Measurements from ENCODE around the gene SPATA1. TPM values are rescaled to one million over a fixed set of nuclear protein-coding genes. Genes with fewer than 3 reads are reported as not detected.

SPATA1 gene, protein sequence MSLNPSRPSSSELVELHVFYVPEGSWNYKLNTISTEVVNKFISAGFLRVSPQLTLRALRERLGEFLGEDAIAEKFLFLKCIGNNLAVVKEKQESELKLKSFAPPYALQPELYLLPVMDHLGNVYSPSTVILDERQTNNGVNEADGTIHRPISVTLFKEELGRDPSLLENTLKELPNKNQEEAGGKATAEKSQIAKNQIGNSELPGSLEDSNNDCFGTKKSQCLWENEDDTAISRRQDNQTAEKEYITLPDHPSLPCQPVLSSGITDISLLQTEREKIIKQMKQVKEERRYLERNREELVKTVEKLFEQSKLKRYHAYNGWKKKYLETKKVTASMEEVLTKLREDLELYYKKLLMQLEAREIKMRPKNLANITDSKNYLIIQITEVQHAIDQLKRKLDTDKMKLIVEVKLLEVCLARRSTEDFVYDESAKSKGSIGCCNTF
- total RNA-seq = 1.0 TPM

GRCh38 chr1:84506002-84506728, at the start of gene SPATA1, which contains the start of gene GNG5:
Gene SPATA1, plus strand, starts transcription at chr1:84506386. Its CDS starts 9,974 bp downstream, at chr1:84516360.
Gene GNG5, minus strand, starts transcription at chr1:84506581. Its CDS starts 490 bp downstream, at chr1:84506091.
- Histone ChIP-seq H3K36me3 (ENCODE audit: control insufficient read depth in 3 of 3, insufficient read depth in 3 of 3, low read length in 3 of 3) (no peaks in the 10 kb centered on the region), H3K4me1 (ENCODE audit: control insufficient read depth in 3 of 3, insufficient read depth in 3 of 3, low read length in 3 of 3) (peaks cover 16 to 32% (median 19%) of the 10 kb centered on the region in 3 donors), H3K9ac (ENCODE audit: low read depth in 1 of 3, low read length in 3 of 3) (peak within 1 kb of the TSS; percentile 82 to 89 (median 84)), H3K9me3 (ENCODE audit: control insufficient read depth in 3 of 3, low read length in 3 of 3) (no peaks in the 10 kb centered on the region), H3K27ac (ENCODE audit: low read depth, low read length) (peak within 1 kb of the TSS; percentile 94), H3K4me3 (ENCODE audit: low read length in 3 of 3) (peak within 1 kb of the TSS; percentile 80 to 90 (median 89)), H3K27me3 (ENCODE audit: control insufficient read depth in 3 of 3, insufficient read depth in 3 of 3, low read length in 3 of 3) (no peaks in the 10 kb centered on the region)

- Histone ChIP-seq H3K4me1 (ENCODE audit: control insufficient read depth in 3 of 3, insufficient read depth in 3 of 3, low read length in 3 of 3) (no peaks in the 10 kb centered on the region), H3K9me3 (ENCODE audit: control insufficient read depth in 3 of 3, low read length in 3 of 3) (no peaks in the 10 kb centered on the region), H3K27ac (ENCODE audit: low read depth, low read length) (no peak overlapping the region), H3K27me3 (ENCODE audit: control insufficient read depth in 3 of 3, insufficient read depth in 3 of 3, low read length in 3 of 3) (peaks cover 3 to 11% (median 10%) of the 10 kb centered on the region in 3 donors), H3K36me3 (ENCODE audit: control insufficient read depth in 3 of 3, insufficient read depth in 3 of 3, low read length in 3 of 3) (no peaks in the 10 kb centered on the region), H3K4me3 (ENCODE audit: low read length in 3 of 3) (no peak overlapping the region), H3K9ac (ENCODE audit: low read depth in 1 of 3, low read length in 3 of 3) (no peak overlapping the region)
Observed at GRCh38 chr1:84462118-84462517, 44.1 kb upstream of the SPATA1 start.

DNA sequence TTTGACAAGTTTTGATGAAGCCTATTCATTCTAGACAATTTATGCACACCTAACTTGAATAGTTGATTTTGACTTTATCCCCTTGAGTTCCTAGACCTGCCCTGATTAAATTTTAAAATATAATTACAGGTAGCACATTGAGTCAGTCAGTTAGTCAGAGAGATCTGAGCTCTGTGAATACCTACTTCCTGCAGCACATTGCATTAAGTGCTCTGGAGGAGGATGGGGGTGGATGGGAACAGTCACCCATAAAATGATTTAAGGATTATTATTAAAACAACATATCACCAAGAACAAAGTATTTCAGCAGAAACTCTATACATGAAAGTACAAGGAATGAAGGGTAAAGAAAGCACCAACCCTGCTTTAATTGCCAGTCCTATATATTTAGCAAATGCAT, 38.9 kb upstream of the SPATA1 start:
- H3K4me1 ChIP-seq (ENCODE audit: control insufficient read depth in 3 of 3, insufficient read depth in 3 of 3, low read length in 3 of 3) = no peaks in the 10 kb centered on the region
- H3K4me3 ChIP-seq (ENCODE audit: low read length in 3 of 3) = no peak overlapping the region
- no peak overlapping the region for H3K9ac ChIP-seq (ENCODE audit: low read depth in 1 of 3, low read length in 3 of 3)
- H3K9me3 ChIP-seq (ENCODE audit: control insufficient read depth in 3 of 3, low read length in 3 of 3) = no peaks in the 10 kb centered on the region
- no peak overlapping the region for H3K27ac ChIP-seq (ENCODE audit: low read depth, low read length)
- peaks cover 2 to 20% (median 18%) of the 10 kb centered on the region in 3 donors for H3K27me3 ChIP-seq (ENCODE audit: control insufficient read depth in 3 of 3, insufficient read depth in 3 of 3, low read length in 3 of 3)
- no peaks in the 10 kb centered on the region for H3K36me3 ChIP-seq (ENCODE audit: control insufficient read depth in 3 of 3, insufficient read depth in 3 of 3, low read length in 3 of 3)

DNA sequence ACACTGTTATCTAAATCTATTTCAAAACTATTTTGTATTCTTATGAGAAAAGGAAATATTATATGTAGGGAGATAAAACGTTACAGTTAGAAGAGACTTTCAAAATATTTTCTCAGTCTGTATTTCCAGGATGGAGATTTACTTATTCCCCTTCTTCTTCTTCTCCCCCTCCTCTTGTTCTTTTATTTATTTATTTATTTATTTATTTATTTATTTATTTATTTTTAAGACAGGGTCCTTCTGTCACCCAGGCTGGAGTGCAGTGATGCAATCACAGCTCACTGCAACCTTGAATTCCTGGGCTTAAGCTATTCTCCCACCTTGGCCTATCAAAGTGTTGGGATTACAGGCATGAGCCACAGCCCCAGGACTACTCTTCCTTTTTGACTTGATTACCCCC, 30.0 kb upstream of the SPATA1 start:
- H3K27ac ChIP-seq (ENCODE audit: low read depth, low read length) = no peak overlapping the region
- H3K27me3 ChIP-seq (ENCODE audit: control insufficient read depth in 3 of 3, insufficient read depth in 3 of 3, low read length in 3 of 3) = peaks cover 4 to 24% (median 10%) of the 10 kb centered on the region in 3 donors
- H3K9ac ChIP-seq (ENCODE audit: low read depth in 1 of 3, low read length in 3 of 3) = no peak overlapping the region
- H3K9me3 ChIP-seq (ENCODE audit: control insufficient read depth in 3 of 3, low read length in 3 of 3) = peaks cover 0 to 4% (median 0%) of the 10 kb centered on the region in 3 donors
- peaks cover 0 to 1% (median 0%) of the 10 kb centered on the region in 3 donors for H3K36me3 ChIP-seq (ENCODE audit: control insufficient read depth in 3 of 3, insufficient read depth in 3 of 3, low read length in 3 of 3)
- no peak overlapping the region for H3K4me3 ChIP-seq (ENCODE audit: low read length in 3 of 3)
- H3K4me1 ChIP-seq (ENCODE audit: control insufficient read depth in 3 of 3, insufficient read depth in 3 of 3, low read length in 3 of 3) = peaks cover 5 to 13% (median 10%) of the 10 kb centered on the region in 3 donors

DNA sequence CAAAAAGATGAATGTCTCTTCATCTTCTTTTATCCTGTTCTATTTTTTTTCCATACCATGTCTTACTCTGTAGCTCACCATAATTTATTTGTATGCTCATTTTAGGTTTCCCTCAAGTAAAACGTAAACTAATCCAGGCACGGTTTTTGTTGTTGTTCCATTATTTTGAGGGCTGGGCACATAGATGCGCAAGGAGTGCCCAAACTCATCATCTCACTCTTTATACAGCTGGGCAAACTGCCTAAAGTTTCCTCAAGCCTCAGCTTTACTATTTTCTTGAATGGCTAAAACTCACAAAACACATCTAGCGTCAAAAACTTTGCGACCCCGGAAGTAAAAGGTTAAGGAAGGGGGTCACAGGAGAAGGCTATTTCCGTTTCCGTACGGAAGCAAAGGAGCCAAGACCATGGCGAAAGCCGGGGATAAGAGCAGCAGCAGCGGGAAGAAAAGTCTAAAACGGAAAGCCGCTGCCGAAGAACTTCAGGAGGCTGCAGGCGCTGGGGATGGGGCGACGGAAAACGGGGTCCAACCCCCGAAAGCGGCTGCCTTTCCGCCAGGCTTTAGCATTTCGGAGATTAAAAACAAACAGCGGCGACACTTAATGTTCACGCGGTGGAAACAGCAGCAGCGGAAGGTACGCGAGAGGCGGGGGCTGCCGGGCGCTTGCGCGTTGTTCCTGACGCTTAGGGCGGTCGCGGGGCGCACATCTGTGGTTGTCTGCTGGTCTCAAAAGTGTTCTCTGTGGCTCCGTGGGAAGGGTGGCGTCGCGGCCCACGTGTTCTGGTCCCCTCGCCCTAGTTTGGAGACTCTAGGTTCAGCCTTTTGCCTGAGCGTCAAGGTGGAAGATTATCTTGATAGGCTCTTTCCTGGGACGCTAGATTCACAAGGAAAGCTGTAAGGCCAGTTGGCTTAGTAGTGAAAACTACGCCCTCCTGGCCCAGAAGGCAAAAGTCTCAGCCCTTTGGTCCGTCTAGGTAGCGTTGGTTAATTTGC, 27.0 kb upstream of the SPATA1 start, which contains the start of gene RPF1:
Gene RPF1, plus strand, starts transcription at position 391 of the 993 bp plus-strand sequence. Its CDS starts 16 bp downstream, at position 407.
- Histone ChIP-seq H3K27me3 (ENCODE audit: control insufficient read depth in 3 of 3, insufficient read depth in 3 of 3, low read length in 3 of 3) (peaks cover 0 to 12% (median 5%) of the 10 kb centered on the region in 3 donors), H3K9me3 (ENCODE audit: control insufficient read depth in 3 of 3, low read length in 3 of 3) (peaks cover 0 to 4% (median 0%) of the 10 kb centered on the region in 3 donors), H3K4me1 (ENCODE audit: control insufficient read depth in 3 of 3, insufficient read depth in 3 of 3, low read length in 3 of 3) (peaks cover 8 to 13% (median 12%) of the 10 kb centered on the region in 3 donors), H3K27ac (ENCODE audit: low read depth, low read length) (peak within 1 kb of the TSS; percentile 80), H3K36me3 (ENCODE audit: control insufficient read depth in 3 of 3, insufficient read depth in 3 of 3, low read length in 3 of 3) (peaks cover 2 to 10% (median 9%) of the 10 kb centered on the region in 3 donors), H3K9ac (ENCODE audit: low read depth in 1 of 3, low read length in 3 of 3) (peak within 1 kb of the TSS; percentile 87 to 89 (median 87)), H3K4me3 (ENCODE audit: low read length in 3 of 3) (peak within 1 kb of the TSS; percentile 81 to 86 (median 83))

DNA sequence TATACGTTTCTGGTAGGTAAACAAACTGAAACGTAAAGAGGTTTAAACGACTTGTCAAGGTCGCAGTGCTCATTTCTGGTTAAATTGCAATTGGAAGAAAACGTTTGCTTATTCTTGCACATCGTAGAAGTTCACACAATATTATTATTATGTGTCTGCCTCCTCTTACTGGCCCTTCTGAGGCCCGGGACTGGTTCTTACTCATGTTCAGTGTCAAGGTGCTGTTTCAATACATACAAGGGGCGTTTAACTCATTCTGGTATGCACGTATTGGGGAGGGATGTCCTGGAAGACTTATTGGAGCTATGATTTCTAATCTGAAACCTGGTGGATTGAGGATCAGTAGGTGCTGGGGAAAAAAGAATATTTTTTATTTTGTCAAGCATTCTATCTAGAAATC, 26.2 kb upstream of the SPATA1 start:
- peaks cover 8 to 13% (median 12%) of the 10 kb centered on the region in 3 donors for H3K4me1 ChIP-seq (ENCODE audit: control insufficient read depth in 3 of 3, insufficient read depth in 3 of 3, low read length in 3 of 3)
- H3K27me3 ChIP-seq (ENCODE audit: control insufficient read depth in 3 of 3, insufficient read depth in 3 of 3, low read length in 3 of 3) = peaks cover 0 to 11% (median 5%) of the 10 kb centered on the region in 3 donors
- H3K9me3 ChIP-seq (ENCODE audit: control insufficient read depth in 3 of 3, low read length in 3 of 3) = peaks cover 0 to 4% (median 0%) of the 10 kb centered on the region in 3 donors
- H3K27ac ChIP-seq (ENCODE audit: low read depth, low read length) = no peak overlapping the region
- peak overlapping the region; percentile 87 to 89 (median 87) for H3K9ac ChIP-seq (ENCODE audit: low read depth in 1 of 3, low read length in 3 of 3)
- peak overlapping the region; percentile 81 to 86 (median 83) for H3K4me3 ChIP-seq (ENCODE audit: low read length in 3 of 3)
- peaks cover 2 to 18% (median 9%) of the 10 kb centered on the region in 3 donors for H3K36me3 ChIP-seq (ENCODE audit: control insufficient read depth in 3 of 3, insufficient read depth in 3 of 3, low read length in 3 of 3)

GRCh38 chr1:84480650-84481049, 25.5 kb upstream of the SPATA1 start:
- H3K4me3 ChIP-seq (ENCODE audit: low read length in 3 of 3) = peak overlapping the region in 2 of 3 donors; percentile 23 to 81
- H3K9ac ChIP-seq (ENCODE audit: low read depth in 1 of 3, low read length in 3 of 3) = no peak overlapping the region
- peaks cover 0 to 6% (median 5%) of the 10 kb centered on the region in 3 donors for H3K27me3 ChIP-seq (ENCODE audit: control insufficient read depth in 3 of 3, insufficient read depth in 3 of 3, low read length in 3 of 3)
- H3K4me1 ChIP-seq (ENCODE audit: control insufficient read depth in 3 of 3, insufficient read depth in 3 of 3, low read length in 3 of 3) = peaks cover 8 to 13% (median 12%) of the 10 kb centered on the region in 3 donors
- no peak overlapping the region for H3K27ac ChIP-seq (ENCODE audit: low read depth, low read length)
- peaks cover 2 to 18% (median 12%) of the 10 kb centered on the region in 3 donors for H3K36me3 ChIP-seq (ENCODE audit: control insufficient read depth in 3 of 3, insufficient read depth in 3 of 3, low read length in 3 of 3)
- H3K9me3 ChIP-seq (ENCODE audit: control insufficient read depth in 3 of 3, low read length in 3 of 3) = peaks cover 0 to 4% (median 0%) of the 10 kb centered on the region in 3 donors

DNA sequence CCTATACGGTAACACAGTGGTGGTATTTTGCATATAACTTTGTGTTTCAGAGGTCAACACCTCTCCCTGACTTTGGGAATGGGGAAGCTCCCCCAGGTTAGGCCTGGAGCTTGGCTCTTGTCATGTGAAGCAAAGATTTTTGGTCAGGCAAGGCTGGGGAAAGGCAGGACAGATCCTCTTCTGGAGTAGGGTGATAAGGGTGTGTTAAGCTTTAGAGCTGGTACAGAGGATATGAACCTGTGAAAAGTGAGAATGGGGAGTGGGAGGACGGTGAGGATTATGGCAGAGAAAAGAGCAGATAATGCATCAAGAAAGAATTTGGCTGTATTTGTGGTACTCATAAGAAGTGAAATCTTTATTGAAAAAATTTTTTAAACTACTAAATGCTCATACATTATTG, 24.9 kb upstream of the SPATA1 start:
- H3K9ac ChIP-seq (ENCODE audit: low read depth in 1 of 3, low read length in 3 of 3) = no peak overlapping the region
- H3K4me1 ChIP-seq (ENCODE audit: control insufficient read depth in 3 of 3, insufficient read depth in 3 of 3, low read length in 3 of 3) = peaks cover 8 to 13% (median 12%) of the 10 kb centered on the region in 3 donors
- H3K9me3 ChIP-seq (ENCODE audit: control insufficient read depth in 3 of 3, low read length in 3 of 3) = peaks cover 0 to 4% (median 0%) of the 10 kb centered on the region in 3 donors
- H3K27me3 ChIP-seq (ENCODE audit: control insufficient read depth in 3 of 3, insufficient read depth in 3 of 3, low read length in 3 of 3) = peaks cover 0 to 6% (median 5%) of the 10 kb centered on the region in 3 donors
- no peak overlapping the region for H3K4me3 ChIP-seq (ENCODE audit: low read length in 3 of 3)
- H3K36me3 ChIP-seq (ENCODE audit: control insufficient read depth in 3 of 3, insufficient read depth in 3 of 3, low read length in 3 of 3) = peaks cover 2 to 21% (median 12%) of the 10 kb centered on the region in 3 donors
- no peak overlapping the region for H3K27ac ChIP-seq (ENCODE audit: low read depth, low read length)

DNA sequence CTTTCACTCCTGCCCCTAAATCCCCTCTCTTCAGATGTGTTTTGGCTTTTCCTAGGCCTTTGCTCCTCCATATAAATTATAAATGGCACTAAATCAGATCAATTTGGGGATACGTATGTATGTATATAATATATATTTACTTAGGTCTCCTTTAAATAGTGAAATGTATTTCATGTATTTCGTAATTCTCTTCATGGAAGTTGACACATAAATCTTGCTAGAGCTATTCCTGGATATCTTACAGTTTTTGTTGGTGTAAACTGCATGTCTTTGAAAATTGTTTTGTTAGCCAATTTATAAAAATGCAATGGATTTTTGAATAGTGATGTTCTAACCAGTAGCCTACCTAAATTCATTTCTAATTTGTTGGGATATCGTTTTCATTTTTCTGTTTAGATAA, 18.1 kb upstream of the SPATA1 start:
- H3K36me3 ChIP-seq (ENCODE audit: control insufficient read depth in 3 of 3, insufficient read depth in 3 of 3, low read length in 3 of 3) = peaks cover 12 to 39% (median 33%) of the 10 kb centered on the region in 3 donors

More for the DNA sequence above, 18.1 kb upstream of the SPATA1 start:
- Histone ChIP-seq H3K4me3 (ENCODE audit: low read length in 3 of 3) (no peak overlapping the region), H3K27ac (ENCODE audit: low read depth, low read length) (no peak overlapping the region), H3K27me3 (ENCODE audit: control insufficient read depth in 3 of 3, insufficient read depth in 3 of 3, low read length in 3 of 3) (no peaks in the 10 kb centered on the region), H3K9ac (ENCODE audit: low read depth in 1 of 3, low read length in 3 of 3) (no peak overlapping the region), H3K4me1 (ENCODE audit: control insufficient read depth in 3 of 3, insufficient read depth in 3 of 3, low read length in 3 of 3) (peaks cover 0 to 6% (median 0%) of the 10 kb centered on the region in 3 donors), H3K9me3 (ENCODE audit: control insufficient read depth in 3 of 3, low read length in 3 of 3) (no peaks in the 10 kb centered on the region)

Data from skeletal muscle tissue (tissue), 4 donors.